Panc1 (cell line): ENCODE results near the gene C5AR2. TPM values are rescaled to one million over a fixed set of nuclear protein-coding genes. Genes with fewer than 3 reads are reported as not detected.
A peak's percentile ranks its signal among the peaks of the same experiment; 100 is the strongest.

Experiments used
- ATAC-seq: fragments of 200-7000 bp; cut with Tn5 transposase; 2 replicates; pipeline ENCODE4 v1.9.1; 2020; ENCODE audit warnings: mild to moderate bottlenecking, moderate library complexity
- BruUV-seq: library from RNA; stranded (reverse); fragments of 400-500 nt; replicated peaks from 2 replicates; lab custom pipeline; 2021; lab: Mats Ljungman, UMichigan
- CTCF ChIA-PET: fragments of 300-600 bp; sonication (Branson Sonifier 250); formaldehyde crosslinking; loops from one replicate; lab custom pipeline; 2022; ENCODE audit warnings: antibody characterized with exemption; lab: Charles Lee
- POLR2A ChIA-PET: fragments of 300-600 bp; sonication (Branson Sonifier 250); formaldehyde crosslinking; loops from one replicate; lab custom pipeline; 2022; ENCODE audit warnings: antibody characterized with exemption; lab: Charles Lee
- DNase-seq: peaks from one replicate; pipeline ENCODE4 v3.0.0-alpha.2; 2010; ENCODE audit warnings: low read depth, low spot score
- H3K27ac ChIP-seq: 2 replicates; pipeline ENCODE4 v1.5.1; 2011; ENCODE audit warnings: mild to moderate bottlenecking, low read length, inconsistent platforms
- H3K27me3 ChIP-seq: fragments of 200-500 bp; sonication (Bioruptor generic); 2 replicates; pipeline ENCODE4 v1.6.0; 2014; ENCODE audit warnings: low read length, inconsistent platforms; ENCODE audit not compliant: control insufficient read depth, insufficient read depth
- H3K36me3 ChIP-seq: fragments of 200-500 bp; sonication (Bioruptor generic); 2 replicates; pipeline ENCODE4 v1.5.1; 2014; ENCODE audit warnings: inconsistent platforms, mild to moderate bottlenecking, low read length, moderate library complexity; ENCODE audit not compliant: control insufficient read depth, insufficient read depth
- H3K4me1 ChIP-seq: 2 replicates; pipeline ENCODE4 v1.5.1; 2011; ENCODE audit warnings: inconsistent platforms, mild to moderate bottlenecking, low read length, moderate library complexity; ENCODE audit not compliant: control insufficient read depth, insufficient read depth
- H3K4me3 ChIP-seq, 2 experiments: 2 replicates each; pipeline ENCODE4 v1.5.1; 2011 to 2012; ENCODE audit warnings: low read depth in 2 of 2, low read length in 2 of 2, mild to moderate bottlenecking in 2 of 2, inconsistent platforms in 1 of 2, moderate library complexity in 1 of 2
- H3K9me3 ChIP-seq: fragments of 200-500 bp; sonication (Bioruptor generic); 2 replicates; pipeline ENCODE4 v1.5.1; 2014; ENCODE audit warnings: low read depth, mild to moderate bottlenecking, inconsistent platforms, low read length, moderate library complexity; ENCODE audit not compliant: control insufficient read depth, insufficient read depth
- CTCF ChIP-seq: fragments of 450-650 bp; IDR thresholded peaks from 2 replicates; pipeline ENCODE4 v1.5.1; 2017; ENCODE audit warnings: mild to moderate bottlenecking
- POLR2AphosphoS5 ChIP-seq: IDR thresholded peaks from 2 replicates; pipeline ENCODE4 v1.6.1; 2012; ENCODE audit warnings: mild to moderate bottlenecking, low read depth, low read length, moderate library complexity
- REST ChIP-seq, 2 experiments: IDR thresholded peaks; 2 replicates each; pipeline ENCODE4 v1.6.1; 2011 to 2012; ENCODE audit warnings: low read depth in 2 of 2, control low read depth in 1 of 2, low read length in 1 of 2, mild to moderate bottlenecking in 1 of 2, moderate library complexity in 1 of 2; ENCODE audit not compliant: insufficient read depth in 1 of 2
- SIN3A ChIP-seq: IDR thresholded peaks from 2 replicates; pipeline ENCODE4 v1.6.1; 2012; ENCODE audit warnings: low read depth, mild to moderate bottlenecking, low read length, moderate library complexity, borderline replicate concordance; ENCODE audit not compliant: insufficient read depth
- TCF7L2 ChIP-seq: IDR thresholded peaks from 2 replicates; pipeline ENCODE4 v1.6.1; 2011; ENCODE audit warnings: mild to moderate bottlenecking, low read depth, low read length, inconsistent platforms
- in situ Hi-C: cut with HindIII; loops from 2 replicates; pipeline ENCODE4 v1.10.0; 2016; ENCODE audit warnings: low sequenced_read_pairs, low pct_unique_long_range_greater_than_20kb
- intact Hi-C: fragments of 100-400 bp; cut with micrococcal nuclease; formaldehyde crosslinking; loops from one replicate; pipeline ENCODE4 v1.10.0; 2022; ENCODE audit not compliant: unreplicated experiment
- total RNA-seq: library from RNA; stranded (reverse); gene quantifications from one replicate; pipeline ENCODE4 v1.2.1, GENCODE V29; 2021; ENCODE audit not compliant: unreplicated experiment

The C5AR2 gene
- total RNA-seq, 1 experiment from 2014 or later, result 0.03 TPM

GRCh38 chr19:47305309-47305751 lies 26.6 kb upstream of the C5AR2 start:
- intact Hi-C loops, result no loop called here
- TF ChIP-seq SIN3A, result no peak
- no peak for TF ChIP-seq REST (IDR thresholded peaks at IDR 0.05; ENCODE audit: insufficient read depth in 1 of 2, low read depth in 2 of 2, low read length in 1 of 2)
- peak; percentile 96 for TF ChIP-seq CTCF
- ATAC-seq, result peak; percentile 63; the same call in 1 of the 2 replicates

GRCh38 chr19:47306303-47306702 lies 25.7 kb upstream of the C5AR2 start:
- BruUV-seq, result no TSS peak
- in situ Hi-C loops, result no loop called here
- Histone ChIP-seq H3K9me3 (no peaks in the 10 kb centered on the region), H3K36me3 (no peaks in the 10 kb centered on the region), H3K27ac (no peak overlapping the region), H3K4me3 (no peak overlapping the region), H3K4me1 (0 out of 2 replicates have a peak, but pooled peaks cover 2% of the 10 kb centered on the region), H3K27me3 (no peaks in the 10 kb centered on the region)
- POLR2A ChIA-PET, result no interaction called here
- CTCF ChIA-PET, result interaction anchor here (1.1 kb wide), 1 partner anchor 12 kb away, joined by 3 read pairs; no protein-coding TSS in a partner anchor
- no peak for TF ChIP-seq TCF7L2
- DNase-seq (no peak), ATAC-seq (no peak)
- intact Hi-C loops, result no loop called here

More at GRCh38 chr19:47305309-47305751, 26.6 kb upstream of the C5AR2 start:
- POLR2A ChIA-PET, result no interaction called here
- no peaks in the 10 kb centered on the region for H3K36me3 ChIP-seq
- no peak for DNase-seq
- in situ Hi-C loops, result no loop called here
- BruUV-seq, result TSS peak; percentile 56
- no peaks in the 10 kb centered on the region for H3K9me3 ChIP-seq
- CTCF ChIA-PET, result interaction anchor here (1.1 kb wide), 1 partner anchor 11 kb away, joined by 3 read pairs; no protein-coding TSS in a partner anchor
- H3K27ac ChIP-seq, result no peak overlapping the region
- H3K4me3 ChIP-seq, result no peak overlapping the region
- H3K27me3 ChIP-seq, result no peaks in the 10 kb centered on the region
- 0 out of 2 replicates have a peak, but pooled peaks cover 2% of the 10 kb centered on the region for H3K4me1 ChIP-seq

GRCh38 chr19:47309038-47309437 lies 22.9 kb upstream of the C5AR2 start:
- no peak overlapping the region for H3K4me3 ChIP-seq
- ChIA-PET POLR2A (no interaction called here), CTCF (no interaction called here)
- TF ChIP-seq POLR2AphosphoS5, result no peak
- TF ChIP-seq TCF7L2, result no peak
- TF ChIP-seq REST (IDR thresholded peaks at IDR 0.05; ENCODE audit: insufficient read depth in 1 of 2, low read depth in 2 of 2, low read length in 1 of 2), result no peak
- no peak for TF ChIP-seq SIN3A
- no peak for TF ChIP-seq CTCF
- H3K4me1 ChIP-seq, result 0 out of 2 replicates have a peak, but pooled peaks cover 2% of the 10 kb centered on the region
- no peaks in the 10 kb centered on the region for H3K36me3 ChIP-seq
- H3K27ac ChIP-seq, result no peak overlapping the region
- ATAC-seq (no peak), DNase-seq (no peak)
- intact Hi-C loops (no loop called here), in situ Hi-C loops (no loop called here)
- no peaks in the 10 kb centered on the region for H3K9me3 ChIP-seq
- BruUV-seq, result no TSS peak
- H3K27me3 ChIP-seq, result no peaks in the 10 kb centered on the region
